HCT116 (cell line): ENCODE data around the gene EXOC4. TPM values are rescaled to one million over a fixed set of nuclear protein-coding genes. Genes with fewer than 3 reads are reported as not detected.
"Not testable (repeated sequence)": the region's sequence is repeated elsewhere in the genome, so short reads cannot be mapped to it uniquely, and the experiment has no call there.

ENCODE experiments used
- ATAC-seq: fragments of 200-7000 bp; cut with Tn5 transposase; 2 replicates; pipeline ENCODE4 v1.9.1; 2020; ENCODE audit warnings: mild to moderate bottlenecking, moderate library complexity
- BruUV-seq: library from RNA; stranded (reverse); fragments of 400-500 nt; replicated peaks from 2 replicates; lab custom pipeline; 2021; lab: Mats Ljungman, UMichigan
- CTCF ChIA-PET: fragments of 300-600 bp; sonication (Branson Sonifier 250); formaldehyde crosslinking; loops from one replicate; lab custom pipeline; 2021; ENCODE audit warnings: antibody characterized with exemption; lab: Charles Lee
- POLR2A ChIA-PET: fragments of 300-600, 350-600 bp; sonication (Branson Sonifier 250); formaldehyde crosslinking; loops from one replicate; lab custom pipeline; 2021; ENCODE audit warnings: antibody characterized with exemption; lab: Charles Lee
- RAD21 ChIA-PET, 2 experiments: fragments of 300-600 bp; sonication (Branson Sonifier 250); formaldehyde crosslinking; loops; one replicate each; lab custom pipeline; 2023; ENCODE audit warnings: low total read pairs in 2 of 2; ENCODE audit not compliant: uncharacterized antibody in 2 of 2, unreplicated experiment in 2 of 2, low non-redundant PET in 1 of 2; lab: Charles Lee
- DNase-seq: peaks from one replicate; pipeline ENCODE4 v3.0.0-alpha.2; 2010; ENCODE audit warnings: low read depth, low spot score
- H2AFZ ChIP-seq: fragments of 200-600 bp; shearing (Covaris generic), sonication (generic); 2 replicates; pipeline ENCODE4 v1.6.1; 2017; ENCODE audit warnings: low read depth, mixed run types, mixed read lengths, antibody characterized with exemption, low read length; ENCODE audit not compliant: poor library complexity, severe bottlenecking
- H3K27ac ChIP-seq: 2 replicates; pipeline ENCODE4 v1.5.1; 2012; ENCODE audit warnings: low read depth, low read length
- H3K27me3 ChIP-seq: fragments of 200-600 bp; sonication (generic); 2 replicates; pipeline ENCODE4 v1.6.1; 2016; ENCODE audit warnings: mixed run types, low read length, mixed read lengths; ENCODE audit not compliant: insufficient read depth
- H3K36me3 ChIP-seq, 2 experiments: fragments of 200-500 bp in 1 of 2; fragments of 200-600 bp in 1 of 2; sonication (Bioruptor generic) in 1 of 2; sonication (generic) in 1 of 2; 2 replicates each; pipeline versions ENCODE4 v1.5.1 to v1.6.1; 2014 to 2016; ENCODE audit warnings: low read length in 2 of 2, inconsistent platforms in 1 of 2, mixed read lengths in 1 of 2, mixed run types in 1 of 2; ENCODE audit not compliant: insufficient read depth in 2 of 2, control insufficient read depth in 1 of 2
- H3K4me1 ChIP-seq, 2 experiments: fragments of 200-600 bp in 1 of 2; sonication (generic) in 1 of 2; 2 replicates each; pipeline versions ENCODE4 v1.5.1 to v1.6.1; 2012 to 2017; ENCODE audit warnings: low read length in 2 of 2, inconsistent platforms in 1 of 2, mild to moderate bottlenecking in 1 of 2, mixed read lengths in 1 of 2, mixed run types in 1 of 2, moderate library complexity in 1 of 2; ENCODE audit not compliant: insufficient read depth in 2 of 2, control insufficient read depth in 1 of 2
- H3K4me2 ChIP-seq: fragments of 200-600 bp; sonication (generic); 2 replicates; pipeline ENCODE4 v1.6.1; 2017; ENCODE audit warnings: mixed run types, low read length, mixed read lengths
- H3K4me3 ChIP-seq, 2 experiments: fragments of 200-600 bp in 1 of 2; sonication (generic) in 1 of 2; replicated peaks in 1 of 2; 2 replicates each; pipeline ENCODE4 v1.5.1; 2011 to 2016; ENCODE audit warnings: low read length in 2 of 2, control low read depth in 1 of 2, low read depth in 1 of 2, mild to moderate bottlenecking in 1 of 2, mixed read lengths in 1 of 2, mixed run types in 1 of 2
- H3K79me2 ChIP-seq: fragments of 200-600 bp; sonication (generic); 2 replicates; pipeline ENCODE4 v1.6.1; 2017; ENCODE audit warnings: mild to moderate bottlenecking, mixed run types, low read length, moderate library complexity, mixed read lengths; ENCODE audit not compliant: insufficient read depth
- H3K9ac ChIP-seq: fragments of 200-600 bp; sonication (generic); 2 replicates; pipeline ENCODE4 v1.6.1; 2016; ENCODE audit warnings: low read length, mixed read lengths
- H3K9me2 ChIP-seq: fragments of 200-600 bp; sonication (generic), shearing (Covaris generic); 2 replicates; pipeline ENCODE4 v1.6.1; 2017; ENCODE audit warnings: mixed run types, mild to moderate bottlenecking, moderate library complexity; ENCODE audit not compliant: insufficient read depth
- H3K9me3 ChIP-seq, 2 experiments: fragments of 200-500 bp in 1 of 2; fragments of 200-600 bp in 1 of 2; sonication (Bioruptor generic) in 1 of 2; sonication (generic) in 1 of 2; 2 replicates each; pipeline ENCODE4 v1.6.1; 2014 to 2017; ENCODE audit warnings: low read length in 2 of 2, mixed read lengths in 2 of 2, inconsistent platforms in 1 of 2, low read depth in 1 of 2, mild to moderate bottlenecking in 1 of 2, mixed run types in 1 of 2, moderate library complexity in 1 of 2; ENCODE audit not compliant: control insufficient read depth in 1 of 2, insufficient read depth in 1 of 2
- H4K20me1 ChIP-seq: fragments of 200-600 bp; sonication (generic), shearing (Covaris generic); 2 replicates; pipeline ENCODE4 v1.6.1; 2017; ENCODE audit warnings: mixed run types, mild to moderate bottlenecking, moderate library complexity; ENCODE audit not compliant: insufficient read depth
- ATF3 ChIP-seq: IDR thresholded peaks from 2 replicates; pipeline ENCODE4 v1.6.1; 2012
- EGR1 ChIP-seq: IDR thresholded peaks from 2 replicates; pipeline ENCODE4 v1.6.1; 2012; ENCODE audit warnings: low read depth
- ELF1 ChIP-seq: IDR thresholded peaks from 2 replicates; pipeline ENCODE4 v1.6.1; 2012; ENCODE audit warnings: low read depth, borderline replicate concordance
- EZH2 ChIP-seq: fragments of 200-600 bp; sonication (generic); IDR thresholded peaks from 2 replicates; pipeline ENCODE4 v1.6.1; 2017; ENCODE audit warnings: antibody characterized with exemption, mixed run types
- EZH2phosphoT487 ChIP-seq: fragments of 200-600 bp; IDR thresholded peaks from 2 replicates; pipeline ENCODE4 v1.6.1; 2018; ENCODE audit warnings: antibody characterized with exemption, borderline replicate concordance
- FOSL1 ChIP-seq: IDR thresholded peaks from 2 replicates; pipeline ENCODE4 v1.6.1; 2012; ENCODE audit warnings: low read depth
- MAX ChIP-seq: IDR thresholded peaks from 2 replicates; pipeline ENCODE4 v1.6.1; 2012
- POLR2A ChIP-seq: IDR thresholded peaks from 2 replicates; pipeline ENCODE4 v1.7.0; 2011; ENCODE audit warnings: borderline replicate concordance; ENCODE audit not compliant: insufficient read depth, insufficient read length; ENCODE audit errors: extremely low read depth
- RAD21 ChIP-seq: IDR thresholded peaks from 2 replicates; pipeline ENCODE4 v1.6.1; 2012; ENCODE audit warnings: low read depth, mild to moderate bottlenecking
- REST ChIP-seq: IDR thresholded peaks from 2 replicates; pipeline ENCODE4 v1.6.1; 2012; ENCODE audit warnings: low read depth
- SP1 ChIP-seq: IDR thresholded peaks from 2 replicates; pipeline ENCODE4 v1.6.1; 2012; ENCODE audit warnings: low read depth
- TCF7L2 ChIP-seq: IDR thresholded peaks from 2 replicates; pipeline ENCODE4 v1.7.0; 2011; ENCODE audit warnings: borderline replicate concordance, inconsistent platforms; ENCODE audit not compliant: insufficient read depth, insufficient read length; ENCODE audit errors: extremely low read depth
- YY1 ChIP-seq: IDR thresholded peaks from 2 replicates; pipeline ENCODE4 v1.6.1; 2011; ENCODE audit warnings: low read length, low read depth, moderate library complexity, mild to moderate bottlenecking; ENCODE audit not compliant: insufficient replicate concordance; ENCODE audit errors: extremely low read depth
- ZFX ChIP-seq: fragments of 450-650 bp; IDR thresholded peaks from 2 replicates; pipeline ENCODE4 v1.6.1; 2017
- intact Hi-C: fragments of 100-400 bp; cut with micrococcal nuclease; formaldehyde crosslinking; loops from 2 replicates; pipeline ENCODE4 v1.10.0; 2022
- total RNA-seq: library from RNA; stranded (reverse); gene quantifications from one replicate; pipeline ENCODE4 v1.2.1, GENCODE V29; 2021; ENCODE audit not compliant: unreplicated experiment

EXOC4 gene
- total RNA-seq, 1 experiment from 2014 or later, result 40.3 TPM

- no peaks in the 10 kb centered on the region for H3K27me3 ChIP-seq
- H3K9ac ChIP-seq, result no peak overlapping the region
- H3K4me2 ChIP-seq, result no peak overlapping the region
- POLR2A ChIA-PET, result no interaction called here
- TF ChIP-seq RAD21 (no peak), SP1 (no peak), MAX (no peak), EZH2phosphoT487 (no peak), POLR2A (no peak), ATF3 (no peak), REST (no peak), YY1 (no peak), TCF7L2 (no peak), ELF1 (no peak), FOSL1 (no peak), EZH2 (no peak), EGR1 (no peak), ZFX (no peak)
- H3K4me3 ChIP-seq, result no peak overlapping the region
- CTCF ChIA-PET, result no interaction called here
- RAD21 ChIA-PET, result no interaction called here
- ATAC-seq (no peak), DNase-seq (no peak)
- H3K9me2 ChIP-seq, result no peaks in the 10 kb centered on the region
- intact Hi-C loops, result no loop called here
- no peaks in the 10 kb centered on the region for H3K4me1 ChIP-seq
- no peaks in the 10 kb centered on the region for H3K9me3 ChIP-seq
- H3K36me3 ChIP-seq, result no peaks in the 10 kb centered on the region
- H3K79me2 ChIP-seq, result no peaks in the 10 kb centered on the region
- no peak overlapping the region for H3K27ac ChIP-seq
- H2AFZ ChIP-seq, result no peak overlapping the region
- H4K20me1 ChIP-seq, result no peaks in the 10 kb centered on the region
- BruUV-seq, result no TSS peak
Observed at GRCh38 chr7:133642907-133643306, 390.0 kb downstream of the EXOC4 start.

- H3K36me3 ChIP-seq, intact Hi-C loops, RAD21 ChIA-PET, POLR2A ChIA-PET, H3K27me3 ChIP-seq, H4K20me1 ChIP-seq, BruUV-seq, H3K9me2 ChIP-seq, H3K9me3 ChIP-seq, H3K4me1 ChIP-seq, H3K79me2 ChIP-seq, H3K27ac ChIP-seq, DNase-seq, H2AFZ ChIP-seq, H3K4me3 ChIP-seq, H3K9ac ChIP-seq, ATAC-seq, H3K4me2 ChIP-seq, CTCF ChIA-PET: not testable (repeated sequence)
Observed at GRCh38 chr7:133643652-133644051, 390.8 kb downstream of the EXOC4 start.
